ENCODE data around the gene ELOA.
"Not testable (repeated sequence)": the region's sequence is repeated elsewhere in the genome, so short reads cannot be mapped to it uniquely, and the experiment has no call there.

Gene ELOA

GRCh38 chr1:23743287-23744152, at the start of gene ELOA:
Gene ELOA, plus strand, starts transcription at chr1:23743471. Its CDS starts 33 bp downstream, at chr1:23743504.
- DNase-seq: peak; percentile 73

GRCh38 chr1:23693599-23693998, 49.7 kb upstream of the ELOA start:
- DNase-seq: no peak

- no peak for DNase-seq
Measured at GRCh38 chr1:23694371-23694770, 48.9 kb upstream of the ELOA start.

GRCh38 chr1:23695667-23696066, 47.6 kb upstream of the ELOA start:
- no peak for DNase-seq

GRCh38 chr1:23696335-23696989, 46.8 kb upstream of the ELOA start:
- DNase-seq: no peak

GRCh38 chr1:23698466-23698865, 44.8 kb upstream of the ELOA start:
- DNase-seq: no peak

- no peak for DNase-seq
Measured at GRCh38 chr1:23699280-23700179, 43.7 kb upstream of the ELOA start.

GRCh38 chr1:23701310-23701709, 42.0 kb upstream of the ELOA start:
- DNase-seq: no peak

- DNase-seq: no peak
Measured at GRCh38 chr1:23701996-23702395, 41.3 kb upstream of the ELOA start.

- no peak for DNase-seq
Measured at GRCh38 chr1:23704834-23705495, 38.3 kb upstream of the ELOA start.

- DNase-seq: no peak
Measured at GRCh38 chr1:23709229-23709628, 34.0 kb upstream of the ELOA start.

GRCh38 chr1:23718482-23718881, 24.8 kb upstream of the ELOA start:
- no peak for DNase-seq

GRCh38 chr1:23719162-23719820, 24.0 kb upstream of the ELOA start:
- no peak for DNase-seq

GRCh38 chr1:23720256-23720995, 22.8 kb upstream of the ELOA start:
- peak; percentile 16 for DNase-seq

GRCh38 chr1:23722652-23723051, 20.6 kb upstream of the ELOA start:
- DNase-seq: no peak

GRCh38 chr1:23726686-23727085, 16.6 kb upstream of the ELOA start:
- no peak for DNase-seq

- no peak for DNase-seq
Measured at GRCh38 chr1:23727362-23727811, 15.9 kb upstream of the ELOA start.

- DNase-seq: no peak
Measured at GRCh38 chr1:23732363-23733224, 10.7 kb upstream of the ELOA start.

GRCh38 chr1:23733281-23733680, 10.0 kb upstream of the ELOA start:
- DNase-seq: not testable (repeated sequence)

GRCh38 chr1:23736437-23737134, 6.7 kb upstream of the ELOA start:
- no peak for DNase-seq

Measured in CD4-positive, alpha-beta T cell treated with Interferon gamma for 1 hour (primary cell).